MCF 10A (cell line): ENCODE data around the gene HABP2. TPM values are rescaled to one million over a fixed set of nuclear protein-coding genes. Genes with fewer than 3 reads are reported as not detected.

Experiments
- BruUV-seq: library from RNA; stranded (reverse); fragments of 400-500 nt; replicated peaks from 2 replicates; lab custom pipeline; 2021; lab: Mats Ljungman, UMichigan
- CTCF ChIA-PET: fragments of 300-600 bp; sonication (Branson Sonifier 250); formaldehyde crosslinking; extraction: SDS; loops from one replicate; lab custom pipeline; 2021; ENCODE audit warnings: antibody characterized with exemption, inconsistent platforms; lab: Yijun Ruan, JAX
- POLR2A ChIA-PET: fragments of 300-600, 350-650 bp; sonication (Branson Sonifier 250); formaldehyde crosslinking; extraction: SDS; loops from one replicate; lab custom pipeline; 2020; ENCODE audit warnings: antibody characterized with exemption, inconsistent platforms; lab: Yijun Ruan, JAX
- DNase-seq: peaks from one replicate; pipeline ENCODE4 v3.0.0-alpha.2; 2018; ENCODE audit not compliant: unreplicated experiment
- H3K27ac Mint-ChIP-seq: one replicate; pipeline ENCODE4 v1.8.0; 2022; ENCODE audit warnings: mild to moderate bottlenecking, low read depth, mixed read lengths; ENCODE audit not compliant: unreplicated experiment
- H3K27me3 Mint-ChIP-seq: one replicate; pipeline ENCODE4 v1.8.0; 2022; ENCODE audit warnings: mixed read lengths; ENCODE audit not compliant: insufficient read depth, unreplicated experiment
- H3K36me3 Mint-ChIP-seq: one replicate; pipeline ENCODE4 v1.8.0; 2022; ENCODE audit warnings: mild to moderate bottlenecking, moderate library complexity, mixed read lengths; ENCODE audit not compliant: insufficient read depth, unreplicated experiment
- H3K4me1 Mint-ChIP-seq: one replicate; pipeline ENCODE4 v1.8.0; 2022; ENCODE audit warnings: mixed read lengths; ENCODE audit not compliant: insufficient read depth, unreplicated experiment
- H3K4me3 Mint-ChIP-seq: one replicate; pipeline ENCODE4 v1.8.0; 2022; ENCODE audit warnings: mild to moderate bottlenecking, moderate library complexity, mixed read lengths; ENCODE audit not compliant: unreplicated experiment
- H3K9me3 Mint-ChIP-seq: one replicate; pipeline ENCODE4 v1.8.0; 2022; ENCODE audit warnings: mixed read lengths; ENCODE audit not compliant: unreplicated experiment
- CTCF ChIP-seq: fragments of 200-600 bp; IDR thresholded peaks from one replicate; pipeline ENCODE4 v1.8.0; 2022; ENCODE audit warnings: antibody characterized with exemption, mild to moderate bottlenecking; ENCODE audit not compliant: unreplicated experiment
- intact Hi-C: fragments of 100-400 bp; cut with micrococcal nuclease; formaldehyde crosslinking; loops from 2 replicates; pipeline ENCODE4 v1.14.1; 2022
- total RNA-seq: library from RNA; stranded (reverse); gene quantifications from 2 replicates; pipeline ENCODE4 v1.2.3, GENCODE V29; 2022

HABP2 gene
- total RNA-seq, 1 experiment from 2014 or later, result not detected

- BruUV-seq, result no TSS peak
- TF ChIP-seq CTCF, result no peak
- no peak overlapping the region for H3K27ac Mint-ChIP-seq
- CTCF ChIA-PET, result interaction anchor here (0.6 to 3.6 kb wide), 14 partner anchors 7 to 1089 kb away, joined by 3 to 17 read pairs (median 4); partner anchors contain the start of gene HABP2
- peaks cover 23% of the 10 kb centered on the region for H3K27me3 Mint-ChIP-seq
- no peak overlapping the region for H3K4me3 Mint-ChIP-seq
- POLR2A ChIA-PET, result interaction anchor here (0.7 kb wide), 1 partner anchor 64 kb away, joined by 3 read pairs; no protein-coding TSS in a partner anchor
- H3K36me3 Mint-ChIP-seq, result no peaks in the 10 kb centered on the region
- no peaks in the 10 kb centered on the region for H3K9me3 Mint-ChIP-seq
- intact Hi-C loops, result loop anchor here (2.0 to 10.0 kb wide), 2 partner anchors 107 to 177 kb away; no protein-coding TSS in a partner anchor
- H3K4me1 Mint-ChIP-seq, result peaks cover 4% of the 10 kb centered on the region
- no peak for DNase-seq
Measured at GRCh38 chr10:113562069-113562468, 9.2 kb downstream of the HABP2 start.

GRCh38 chr10:113562704-113563103, 9.9 kb downstream of the HABP2 start:
- CTCF ChIA-PET, result interaction anchor here (0.6 to 3.6 kb wide), 25 partner anchors 8 to 1090 kb away, joined by 3 to 27 read pairs (median 4); partner anchors contain the start of gene HABP2

GRCh38 chr10:113563306-113564088, 10.6 kb downstream of the HABP2 start:
- CTCF ChIA-PET, result interaction anchor here (0.6 to 3.6 kb wide), 30 partner anchors 7 to 1091 kb away, joined by 3 to 27 read pairs (median 4); partner anchors contain the start of gene HABP2

More at GRCh38 chr10:113562704-113563103, 9.9 kb downstream of the HABP2 start:
- no peak for TF ChIP-seq CTCF
- intact Hi-C loops, result loop anchor here (1.0 to 10.0 kb wide), 4 partner anchors 41 to 1087 kb away; no protein-coding TSS in a partner anchor
- Mint-ChIP-seq H3K27me3 (peaks cover 17% of the 10 kb centered on the region), H3K36me3 (no peaks in the 10 kb centered on the region), H3K9me3 (no peaks in the 10 kb centered on the region), H3K4me3 (no peak overlapping the region), H3K27ac (no peak overlapping the region), H3K4me1 (peaks cover 4% of the 10 kb centered on the region)
- no TSS peak for BruUV-seq
- POLR2A ChIA-PET, result interaction anchor here (0.7 kb wide), 1 partner anchor 64 kb away, joined by 3 read pairs; no protein-coding TSS in a partner anchor
- no peak for DNase-seq

More at GRCh38 chr10:113563306-113564088, 10.6 kb downstream of the HABP2 start:
- TF ChIP-seq CTCF, result peak; percentile 97
- Mint-ChIP-seq H3K4me1 (peaks cover 4% of the 10 kb centered on the region), H3K36me3 (no peaks in the 10 kb centered on the region), H3K4me3 (peak overlapping the region; percentile 70), H3K9me3 (no peaks in the 10 kb centered on the region), H3K27me3 (peaks cover 12% of the 10 kb centered on the region), H3K27ac (no peak overlapping the region)
- peak; percentile 71 for DNase-seq
- no TSS peak for BruUV-seq
- POLR2A ChIA-PET, result no interaction called here
- intact Hi-C loops, result loop anchor here (1.0 to 10.0 kb wide), 4 partner anchors 42 to 1088 kb away; no protein-coding TSS in a partner anchor
